ENCODE results near the gene AFF1.

The AFF1 gene

GRCh38 chr4:86910369-86910768, 24.4 kb upstream of the AFF1 start:
- no peak for DNase-seq (ENCODE audit: low spot score)
- in situ Hi-C loops (cut with MboI; ENCODE audit: low sequenced_read_pairs, unreplicated experiment), result no loop called here
- TF ChIP-seq CTCF (IDR thresholded peaks at IDR 0.05; ENCODE audit: borderline replicate concordance, control extremely low read depth, extremely low read depth, insufficient read depth, missing control alignments), result no peak

- in situ Hi-C loops (cut with MboI; ENCODE audit: low sequenced_read_pairs, unreplicated experiment), result no loop called here
- no peak for DNase-seq (ENCODE audit: low spot score)
- no peak for TF ChIP-seq CTCF (IDR thresholded peaks at IDR 0.05; ENCODE audit: borderline replicate concordance, control extremely low read depth, extremely low read depth, insufficient read depth, missing control alignments)
Measured at GRCh38 chr4:86910820-86911684, 23.8 kb upstream of the AFF1 start.

GRCh38 chr4:86916392-86916791, 18.4 kb upstream of the AFF1 start:
- DNase-seq (ENCODE audit: low spot score), result no peak
- in situ Hi-C loops (cut with MboI; ENCODE audit: low sequenced_read_pairs, unreplicated experiment), result no loop called here
- no peak for TF ChIP-seq CTCF (IDR thresholded peaks at IDR 0.05; ENCODE audit: borderline replicate concordance, control extremely low read depth, extremely low read depth, insufficient read depth, missing control alignments)

GRCh38 chr4:86917212-86918039, 17.4 kb upstream of the AFF1 start:
- no peak for TF ChIP-seq CTCF (IDR thresholded peaks at IDR 0.05; ENCODE audit: borderline replicate concordance, control extremely low read depth, extremely low read depth, insufficient read depth, missing control alignments)
- in situ Hi-C loops (cut with MboI; ENCODE audit: low sequenced_read_pairs, unreplicated experiment), result no loop called here
- DNase-seq (ENCODE audit: low spot score), result no peak

GRCh38 chr4:86918539-86919072, 16.2 kb upstream of the AFF1 start:
- DNase-seq (ENCODE audit: low spot score), result no peak
- no peak for TF ChIP-seq CTCF (IDR thresholded peaks at IDR 0.05; ENCODE audit: borderline replicate concordance, control extremely low read depth, extremely low read depth, insufficient read depth, missing control alignments)
- in situ Hi-C loops (cut with MboI; ENCODE audit: low sequenced_read_pairs, unreplicated experiment), result no loop called here

GRCh38 chr4:86919561-86920223, 15.1 kb upstream of the AFF1 start:
- no peak for DNase-seq (ENCODE audit: low spot score)
- in situ Hi-C loops (cut with MboI; ENCODE audit: low sequenced_read_pairs, unreplicated experiment), result loop anchor here (10.0 kb wide), 1 partner anchor 315 kb away; no protein-coding TSS in a partner anchor
- TF ChIP-seq CTCF (IDR thresholded peaks at IDR 0.05; ENCODE audit: borderline replicate concordance, control extremely low read depth, extremely low read depth, insufficient read depth, missing control alignments), result no peak
